HepG2 (cell line): ENCODE data around the gene BCL2L1. TPM values are rescaled to one million over a fixed set of nuclear protein-coding genes. Genes with fewer than 3 reads are reported as not detected.

ENCODE experiments used
- AHDC1 ChIP-seq: sonication (generic); formaldehyde crosslinking; IDR thresholded peaks from 2 replicates; pipeline ENCODE4 v1.5.1; 2020; ENCODE audit warnings: mild to moderate bottlenecking, missing genetic modification reagents, borderline replicate concordance
- AHR ChIP-seq: IDR thresholded peaks from 2 replicates; pipeline ENCODE4 v1.6.1; 2018; ENCODE audit warnings: missing genetic modification reagents, missing compliant biosample characterization
- DMTF1 ChIP-seq: sonication (generic); formaldehyde crosslinking; IDR thresholded peaks from 2 replicates; pipeline ENCODE4 v1.4.0; 2020; ENCODE audit warnings: mild to moderate bottlenecking, missing genetic modification reagents
- DNMT1 ChIP-seq: sonication (generic); formaldehyde crosslinking; IDR thresholded peaks from 2 replicates; pipeline ENCODE4 v1.5.1; 2020; ENCODE audit warnings: mild to moderate bottlenecking, missing genetic modification reagents
- GATAD2A ChIP-seq: IDR thresholded peaks from 2 replicates; pipeline ENCODE4 v1.6.1; 2016
- GTF2F1 ChIP-seq: fragments of 150-350 bp; IDR thresholded peaks from 2 replicates; pipeline ENCODE4 v1.6.1; 2014; ENCODE audit warnings: low read length
- HNRNPL ChIP-seq: fragments of 200-400 bp; formaldehyde crosslinking; IDR thresholded peaks from 2 replicates; pipeline ENCODE4 v1.6.1; 2017; ENCODE audit warnings: mild to moderate bottlenecking, low read depth, low read length
- KDM3A ChIP-seq: IDR thresholded peaks from 2 replicates; pipeline ENCODE4 v1.6.1; 2018; ENCODE audit warnings: low read depth, missing compliant biosample characterization
- NFKBIZ ChIP-seq: IDR thresholded peaks from 2 replicates; pipeline ENCODE4 v1.6.1; 2018; ENCODE audit warnings: missing genetic modification reagents, missing compliant biosample characterization
- NR1H2 ChIP-seq: sonication (generic); formaldehyde crosslinking; IDR thresholded peaks from 2 replicates; pipeline ENCODE4 v1.8.1; 2022; ENCODE audit warnings: low read depth, missing genetic modification reagents, borderline replicate concordance
- SNAPC5 ChIP-seq: sonication (generic); formaldehyde crosslinking; IDR thresholded peaks from 2 replicates; pipeline ENCODE4 v1.8.1; 2023; ENCODE audit warnings: mild to moderate bottlenecking, missing genetic modification reagents, borderline replicate concordance
- SRSF4 ChIP-seq: fragments of 200-400 bp; formaldehyde crosslinking; IDR thresholded peaks from one replicate; pipeline ENCODE4 v1.6.1; 2018; ENCODE audit warnings: mild to moderate bottlenecking, low read depth, low read length, moderate library complexity; ENCODE audit not compliant: poor library complexity, severe bottlenecking
- TAF1 ChIP-seq: sonication (generic); formaldehyde crosslinking; IDR thresholded peaks from 2 replicates; pipeline ENCODE4 v1.4.0; 2020; ENCODE audit warnings: missing genetic modification reagents
- TCF12 ChIP-seq, 2 experiments: fragments of 450-650 bp in 1 of 2; sonication (generic) in 1 of 2; formaldehyde crosslinking in 1 of 2; IDR thresholded peaks; 2 replicates each; pipeline versions ENCODE4 v1.6.1 to v1.8.0; 2017 to 2022; ENCODE audit warnings: antibody characterized with exemption in 1 of 2, mild to moderate bottlenecking in 1 of 2, missing genetic modification reagents in 1 of 2, moderate library complexity in 1 of 2
- TIGD3 ChIP-seq: sonication (generic); formaldehyde crosslinking; IDR thresholded peaks from 2 replicates; pipeline ENCODE4 v1.5.1; 2020; ENCODE audit warnings: mild to moderate bottlenecking, missing genetic modification reagents, borderline replicate concordance
- YEATS2 ChIP-seq: sonication (generic); formaldehyde crosslinking; IDR thresholded peaks from 2 replicates; pipeline ENCODE4 v1.4.0; 2020; ENCODE audit warnings: missing genetic modification reagents, borderline replicate concordance
- ZBTB2 ChIP-seq: sonication (generic); formaldehyde crosslinking; IDR thresholded peaks from 2 replicates; pipeline ENCODE4 v1.8.0; 2022; ENCODE audit warnings: low read depth, missing genetic modification reagents
- ZFP37 ChIP-seq: sonication (generic); formaldehyde crosslinking; IDR thresholded peaks from 2 replicates; pipeline ENCODE4 v1.4.0; 2020; ENCODE audit warnings: missing genetic modification reagents, borderline replicate concordance
- ZNF776 ChIP-seq: sonication (generic); formaldehyde crosslinking; IDR thresholded peaks from 2 replicates; pipeline ENCODE4 v1.4.0; 2020; ENCODE audit warnings: mild to moderate bottlenecking, missing genetic modification reagents
- polyA plus RNA-seq, 8 experiments: library from polyadenylated mRNA; depleted of rRNA in 3 of 8; stranded (reverse) in 7 of 8; unstranded in 1 of 8; fragments of >200 nt; fragmentation: Illumina TruSeq in 4 of 8; extraction: Trizol in 4 of 8; gene quantifications; 2 replicates each; pipeline versions ENCODE4 v1.2.1 to v1.2.3, GENCODE V29; 2011 to 2016; ENCODE audit warnings: low read depth in 4 of 8, missing spikeins in 1 of 8, mixed read lengths in 1 of 8; ENCODE audit not compliant: insufficient read depth in 1 of 8
- total RNA-seq, 5 experiments: library from RNA; depleted of rRNA; stranded (reverse); fragments of >200 nt; fragmentation: Illumina TruSeq; extraction: Trizol; gene quantifications; 2 replicates each; pipeline ENCODE4 v1.2.3, GENCODE V29; 2016; ENCODE audit warnings: low read depth in 1 of 5

The BCL2L1 gene
- total and polyA plus RNA-seq, 2 of the 13 experiments (the other 11 are each of a cell fraction or from before 2014, with no cell fraction given): 164 to 258 TPM

GRCh38 chr20:31664696-31665354 is 57.8 kb downstream of the BCL2L1 start (continued):
- TF ChIP-seq AHDC1 (CRISPR knock-in tag) (no peak), DMTF1 (CRISPR knock-in tag) (no peak), TAF1 (CRISPR knock-in tag) (no peak), NR1H2 (CRISPR knock-in tag) (no peak), GATAD2A (CRISPR knock-in tag) (no peak), ZNF776 (no peak), SRSF4 (no peak), HNRNPL (peak; percentile 95), TIGD3 (CRISPR knock-in tag) (no peak), TCF12 (IDR thresholded peaks at IDR 0.05) (no peak), TCF12 (CRISPR knock-in tag; IDR thresholded peaks at IDR 0.05) (no peak), ZFP37 (CRISPR knock-in tag) (0 out of 2 replicates have a peak, but pooled peaks have one; percentile 14), NFKBIZ (CRISPR knock-in tag) (no peak), GTF2F1 (no peak), YEATS2 (no peak), AHR (CRISPR knock-in tag) (peak; percentile 24; the same call in 1 of the 2 replicates), ZBTB2 (0 out of 2 replicates have a peak, but pooled peaks have one; percentile 3), SNAPC5 (CRISPR knock-in tag) (no peak), KDM3A (CRISPR knock-in tag) (no peak), DNMT1 (peak; percentile 88)
